Measurements from ENCODE around the gene SCFD2. TPM values are rescaled to one million over a fixed set of nuclear protein-coding genes. Genes with fewer than 3 reads are reported as not detected.

SCFD2 gene
- total and polyA plus RNA-seq, 2 donors (not counting 3 experiments of a cell fraction or from before 2014, with no cell fraction given) = 12.3 to 22.8 TPM

- H3K4me2 ChIP-seq (ENCODE audit: insufficient read depth, low read length) = no peak overlapping the region
- no peaks in the 10 kb centered on the region for H3K9me3 ChIP-seq (replicated peaks; ENCODE audit: control insufficient read depth, insufficient read depth, low read length)
- H3K9ac ChIP-seq (replicated peaks; ENCODE audit: extremely low read depth, insufficient read depth, low read length) = no peak overlapping the region
- intact Hi-C loops (cut with micrococcal nuclease) (no loop called here), dilution Hi-C loops (cut with MboI; ENCODE audit: extremely low pct_ligation_motif_present, low sequenced_read_pairs) (no loop called here)
- H3K9me1 ChIP-seq (replicated peaks; ENCODE audit: control insufficient read depth, extremely low read depth, insufficient read depth, low read length) = no peaks in the 10 kb centered on the region
- POLR2A ChIA-PET = no interaction called here
- no peak overlapping the region for H2AFZ ChIP-seq (ENCODE audit: low read depth, low read length)
- CTCF ChIA-PET = no interaction called here
- no peak overlapping the region for H3K4me3 ChIP-seq (replicated peaks in 1 of 3; ENCODE audit: insufficient read depth in 1 of 3, low read depth in 1 of 3, low read length in 3 of 3)
- no peak for DNase-seq (ENCODE audit: low read depth, low spot score)
- H3K27ac ChIP-seq (ENCODE audit: insufficient read depth, low read depth, low read length) = no peak overlapping the region
- BruUV-seq (replicated peaks) = no TSS peak
- FAIRE-seq = no peak
- TF ChIP-seq FOS (IDR thresholded peaks at IDR 0.05; ENCODE audit: borderline replicate concordance, insufficient read depth, low read length) = no peak
- TF ChIP-seq, protein P1, sequence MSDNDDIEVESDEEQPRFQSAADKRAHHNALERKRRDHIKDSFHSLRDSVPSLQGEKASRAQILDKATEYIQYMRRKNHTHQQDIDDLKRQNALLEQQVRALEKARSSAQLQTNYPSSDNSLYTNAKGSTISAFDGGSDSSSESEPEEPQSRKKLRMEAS (IDR thresholded peaks at IDR 0.05; ENCODE audit: insufficient read depth, insufficient read length) = no peak
- TF ChIP-seq EZH2 (IDR thresholded peaks at IDR 0.05; ENCODE audit: borderline replicate concordance, low read depth, low read length, severe bottlenecking) = no peak
- no peak for TF ChIP-seq CTCF (IDR thresholded peaks at IDR 0.05; ENCODE audit: extremely low read depth in 1 of 2, insufficient read depth in 1 of 2, low read depth in 1 of 2, low read length in 2 of 2)
- TF ChIP-seq POLR2A (IDR thresholded peaks at IDR 0.05; ENCODE audit: low read depth, low read length) = no peak
- no peak for TF ChIP-seq MYC (IDR thresholded peaks at IDR 0.05; ENCODE audit: low read depth, low read length)
- TF ChIP-seq JUN (IDR thresholded peaks at IDR 0.05; ENCODE audit: borderline replicate concordance, insufficient read depth, insufficient read length, low read depth) = no peak
- no peak for TF ChIP-seq POLR2AphosphoS5 (IDR thresholded peaks at IDR 0.05; ENCODE audit: insufficient read depth, low read depth, low read length)
- TF ChIP-seq GATA2 (IDR thresholded peaks at IDR 0.05; ENCODE audit: insufficient read depth, insufficient read length, low read depth, low read length) = no peak
- no peaks in the 10 kb centered on the region for H3K79me2 ChIP-seq (ENCODE audit: control insufficient read depth, insufficient read depth, low read length)
- H3K4me1 ChIP-seq (ENCODE audit: control insufficient read depth, extremely low read depth, insufficient read depth, low read length) = no peaks in the 10 kb centered on the region
- H3K27me3 ChIP-seq (ENCODE audit: control insufficient read depth in 2 of 2, insufficient read depth in 2 of 2, low read length in 2 of 2) = no peaks in the 10 kb centered on the region
- H3K36me3 ChIP-seq (ENCODE audit: control insufficient read depth in 2 of 2, extremely low read depth in 1 of 2, insufficient read depth in 2 of 2, low read length in 2 of 2) = no peaks in the 10 kb centered on the region
- H4K20me1 ChIP-seq (replicated peaks; ENCODE audit: control insufficient read depth, extremely low read depth, insufficient read depth, low read length) = no peaks in the 10 kb centered on the region
Observed at GRCh38 chr4:53208753-53209152, 157.1 kb downstream of the SCFD2 start.
